KOPT-K1 (cell line): Measurements from ENCODE around the gene IL10RB.
A peak's percentile ranks its signal among the peaks of the same experiment; 100 is the strongest.
"Not testable (repeated sequence)": the region's sequence is repeated elsewhere in the genome, so short reads cannot be mapped to it uniquely, and the experiment has no call there.

Experiments used
- H3K27ac ChIP-seq: fragments of 200-600 bp; sonication (generic); 2 replicates; pipeline ENCODE4 v1.5.1; 2016; ENCODE audit warnings: antibody characterized with exemption, mild to moderate bottlenecking, low read depth, low read length; ENCODE audit not compliant: poor library complexity, severe bottlenecking
- H3K36me3 ChIP-seq: fragments of 200-600 bp; sonication (generic); 2 replicates; pipeline ENCODE4 v1.5.1; 2017; ENCODE audit warnings: antibody characterized with exemption, mild to moderate bottlenecking, low read length, moderate library complexity; ENCODE audit not compliant: insufficient read depth
- H3K9me3 ChIP-seq: fragments of 200-600 bp; sonication (generic); 2 replicates; pipeline ENCODE4 v1.5.1; 2017; ENCODE audit warnings: antibody characterized with exemption, low read length, mild to moderate bottlenecking; ENCODE audit not compliant: insufficient read depth, poor library complexity, severe bottlenecking

Gene IL10RB

GRCh38 chr21:33249331-33250002 lies 16.7 kb upstream of the IL10RB start:
- H3K36me3 ChIP-seq = peaks cover 100% of the 10 kb centered on the region
- peak overlapping the region; percentile 12 for H3K27ac ChIP-seq
- no peaks in the 10 kb centered on the region for H3K9me3 ChIP-seq

GRCh38 chr21:33251119-33251518 lies 15.0 kb upstream of the IL10RB start:
- Histone ChIP-seq H3K9me3 (no peaks in the 10 kb centered on the region), H3K36me3 (peaks cover 100% of the 10 kb centered on the region), H3K27ac (no peak overlapping the region)

- H3K27ac ChIP-seq, H3K9me3 ChIP-seq: not testable (repeated sequence)
- peaks cover 100% of the 10 kb centered on the region for H3K36me3 ChIP-seq
Measured at GRCh38 chr21:33253382-33253781, 12.8 kb upstream of the IL10RB start.

GRCh38 chr21:33254766-33255165 lies 11.4 kb upstream of the IL10RB start:
- Histone ChIP-seq H3K9me3 (no peaks in the 10 kb centered on the region), H3K27ac (no peak overlapping the region), H3K36me3 (peaks cover 100% of the 10 kb centered on the region)

GRCh38 chr21:33255404-33255803 lies 10.8 kb upstream of the IL10RB start:
- Histone ChIP-seq H3K36me3 (peaks cover 100% of the 10 kb centered on the region), H3K9me3 (no peaks in the 10 kb centered on the region), H3K27ac (no peak overlapping the region)

GRCh38 chr21:33256019-33256418 lies 10.1 kb upstream of the IL10RB start:
- Histone ChIP-seq H3K9me3 (no peaks in the 10 kb centered on the region), H3K27ac (no peak overlapping the region)

GRCh38 chr21:33257094-33257803 lies 8.9 kb upstream of the IL10RB start:
- no peaks in the 10 kb centered on the region for H3K9me3 ChIP-seq
- peaks cover 88% of the 10 kb centered on the region for H3K36me3 ChIP-seq
- no peak overlapping the region for H3K27ac ChIP-seq

More at GRCh38 chr21:33256019-33256418, 10.1 kb upstream of the IL10RB start:
- H3K36me3 ChIP-seq = peaks cover 95% of the 10 kb centered on the region

GRCh38 chr21:33258475-33258874 lies 7.7 kb upstream of the IL10RB start:
- H3K9me3 ChIP-seq = no peaks in the 10 kb centered on the region
- peaks cover 88% of the 10 kb centered on the region for H3K36me3 ChIP-seq
- H3K27ac ChIP-seq = no peak overlapping the region

- H3K36me3 ChIP-seq = peaks cover 88% of the 10 kb centered on the region
- no peaks in the 10 kb centered on the region for H3K9me3 ChIP-seq
- no peak overlapping the region for H3K27ac ChIP-seq
Measured at GRCh38 chr21:33259428-33259827, 6.7 kb upstream of the IL10RB start.

GRCh38 chr21:33259995-33260394 lies 6.2 kb upstream of the IL10RB start:
- H3K27ac ChIP-seq = no peak overlapping the region
- peaks cover 88% of the 10 kb centered on the region for H3K36me3 ChIP-seq
- no peaks in the 10 kb centered on the region for H3K9me3 ChIP-seq

- no peaks in the 10 kb centered on the region for H3K9me3 ChIP-seq
- H3K27ac ChIP-seq = no peak overlapping the region
- H3K36me3 ChIP-seq = peaks cover 74% of the 10 kb centered on the region
Measured at GRCh38 chr21:33261635-33262034, 4.5 kb upstream of the IL10RB start.

GRCh38 chr21:33262921-33263320 lies 3.2 kb upstream of the IL10RB start:
- Histone ChIP-seq H3K9me3 (no peaks in the 10 kb centered on the region), H3K27ac (no peak overlapping the region), H3K36me3 (peaks cover 64% of the 10 kb centered on the region)

- Histone ChIP-seq H3K36me3 (peaks cover 62% of the 10 kb centered on the region), H3K9me3 (no peaks in the 10 kb centered on the region), H3K27ac (no peak overlapping the region)
Measured at GRCh38 chr21:33264561-33264960, 1.6 kb upstream of the IL10RB start.

- Histone ChIP-seq H3K9me3 (no peaks in the 10 kb centered on the region), H3K27ac (peak overlapping the region; percentile 88), H3K36me3 (peaks cover 62% of the 10 kb centered on the region)
Measured at GRCh38 chr21:33265664-33266049, 510 bp upstream of the IL10RB start.

GRCh38 chr21:33266789-33267135 lies 595 bp downstream of the IL10RB start:
- peak overlapping the region; percentile 88 for H3K27ac ChIP-seq
- peaks cover 72% of the 10 kb centered on the region for H3K36me3 ChIP-seq
- H3K9me3 ChIP-seq = no peaks in the 10 kb centered on the region

GRCh38 chr21:33267250-33267649 lies 1.1 kb downstream of the IL10RB start:
- Histone ChIP-seq H3K36me3 (peaks cover 72% of the 10 kb centered on the region), H3K9me3 (no peaks in the 10 kb centered on the region), H3K27ac (peak overlapping the region; percentile 88)
